Hematopoietic multipotent progenitor cell treated with erythropoietin and hydrocortisone succinate and interleukin-3 and kit ligand, for 4 days (in vitro differentiated cells): ENCODE measurements around the gene PKD2.
"Not testable (repeated sequence)": the region's sequence is repeated elsewhere in the genome, so short reads cannot be mapped to it uniquely, and the experiment has no call there.

Source experiments
- DNase-seq: peaks from one replicate; pipeline ENCODE4 v3.0.0-alpha.2; 2015

The PKD2 gene

DNA sequence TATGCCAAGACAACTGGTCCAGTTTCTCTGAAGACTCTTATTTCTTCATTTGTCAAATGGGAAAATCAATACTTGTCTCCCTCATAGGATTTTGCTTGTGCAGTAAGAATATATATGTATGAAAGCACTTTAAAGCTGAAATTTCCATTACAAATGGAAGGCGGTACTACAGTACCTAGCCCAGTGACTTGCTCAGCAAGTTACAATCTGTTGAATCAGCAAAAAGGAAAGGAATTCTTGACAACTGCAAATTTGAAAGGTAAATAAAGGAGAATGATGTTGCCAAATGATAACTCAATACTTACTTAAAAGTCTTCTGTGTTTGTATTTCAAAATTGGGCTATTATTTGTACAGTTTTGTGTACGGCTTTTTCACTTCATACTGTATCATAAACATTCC lies 71.1 kb downstream of the PKD2 start:
- no peak for DNase-seq

DNA sequence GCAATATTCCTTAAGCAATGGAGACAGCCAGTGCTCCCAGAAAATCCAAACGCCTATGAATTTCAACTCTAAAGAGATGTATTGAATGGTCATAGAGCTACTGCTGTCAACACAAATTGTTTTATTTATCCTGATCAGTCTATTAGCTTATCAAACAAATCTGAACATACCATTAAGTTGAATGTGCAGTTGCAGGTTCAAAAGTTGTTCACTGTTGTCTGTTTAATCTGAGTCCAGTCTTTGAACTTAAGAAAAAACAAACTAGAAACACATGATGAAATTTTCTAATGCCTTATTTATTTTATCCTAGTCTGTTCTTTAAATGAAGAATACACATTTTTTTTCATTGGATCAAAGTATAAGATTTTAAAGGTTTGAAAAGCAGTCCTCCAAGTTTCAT lies 73.2 kb downstream of the PKD2 start:
- DNase-seq: no peak

DNA sequence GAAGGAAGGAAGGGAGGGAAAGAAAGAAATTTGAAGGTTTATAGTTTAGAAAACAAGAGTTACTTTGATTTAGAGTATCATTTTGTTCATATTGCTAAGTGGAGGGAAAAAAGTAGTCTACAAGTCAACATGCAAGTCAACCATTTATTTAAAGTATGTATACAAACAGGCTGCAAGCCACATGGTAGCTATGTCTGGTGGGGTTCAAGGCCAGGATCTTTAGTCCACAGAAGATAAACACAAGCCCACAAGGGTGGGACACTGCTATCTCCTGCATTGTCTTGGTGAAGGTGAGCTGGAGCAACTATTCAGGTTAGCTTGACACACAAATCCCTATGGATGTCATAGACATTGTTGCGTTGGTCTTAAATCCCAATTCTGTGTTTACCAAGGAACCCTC lies 79.6 kb downstream of the PKD2 start:
- DNase-seq: no peak

DNA sequence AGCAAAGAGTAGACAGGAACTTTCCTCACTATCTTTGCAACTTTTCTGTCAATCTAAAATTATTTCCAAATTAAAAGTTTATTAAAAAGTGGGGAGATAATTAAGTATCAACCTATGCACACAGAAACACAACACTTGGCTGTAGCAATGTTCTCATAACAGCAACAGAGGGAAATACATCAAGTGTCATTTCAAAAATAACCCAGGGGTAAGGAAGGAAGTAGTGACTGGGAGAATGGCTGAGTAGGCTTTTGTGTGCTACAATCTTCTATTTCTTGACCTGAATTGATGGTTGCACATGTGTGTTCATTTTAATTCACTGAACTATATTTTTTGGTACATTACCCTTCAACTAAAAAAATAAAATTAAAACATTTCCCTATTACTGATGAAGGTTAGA lies 83.5 kb downstream of the PKD2 start:
- no peak for DNase-seq

DNA sequence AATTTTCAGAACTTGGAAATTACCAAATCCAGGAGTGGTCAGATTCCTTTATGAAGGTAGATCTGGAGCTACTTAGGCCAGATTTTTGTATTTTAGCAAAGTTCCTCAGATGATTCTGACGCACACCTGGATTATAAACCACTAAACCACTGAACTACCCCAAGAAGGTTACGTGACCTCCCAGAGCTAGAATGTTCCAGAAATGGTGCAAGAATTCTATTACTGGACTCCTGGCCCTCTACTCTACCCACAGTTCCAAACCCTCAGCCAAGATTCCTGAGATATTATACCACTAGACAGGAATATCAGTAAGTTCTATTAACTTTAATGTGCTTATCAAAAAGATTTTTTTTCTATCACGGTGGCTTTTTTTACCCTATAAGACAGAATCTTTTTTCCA lies 83.9 kb downstream of the PKD2 start:
- no peak for DNase-seq

DNA sequence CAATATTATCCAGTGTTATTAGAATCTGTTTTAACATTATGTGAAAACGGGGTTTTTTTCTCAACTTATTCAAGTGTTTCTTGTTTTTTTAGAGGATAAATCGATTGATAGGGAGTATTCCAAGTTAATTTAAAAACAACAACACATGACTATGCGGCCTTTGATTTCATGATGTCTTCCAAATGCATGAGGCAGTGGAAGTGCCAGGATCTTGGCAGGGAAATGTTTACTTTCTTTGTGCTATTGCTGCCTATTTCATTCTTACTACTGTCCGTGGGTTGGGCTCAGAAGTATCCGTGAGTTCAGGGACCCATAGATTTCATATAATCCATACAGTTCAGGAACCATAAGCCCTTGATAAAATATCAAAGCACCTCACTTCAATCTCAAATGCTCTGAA lies 86.4 kb downstream of the PKD2 start:
- no peak for DNase-seq

DNA sequence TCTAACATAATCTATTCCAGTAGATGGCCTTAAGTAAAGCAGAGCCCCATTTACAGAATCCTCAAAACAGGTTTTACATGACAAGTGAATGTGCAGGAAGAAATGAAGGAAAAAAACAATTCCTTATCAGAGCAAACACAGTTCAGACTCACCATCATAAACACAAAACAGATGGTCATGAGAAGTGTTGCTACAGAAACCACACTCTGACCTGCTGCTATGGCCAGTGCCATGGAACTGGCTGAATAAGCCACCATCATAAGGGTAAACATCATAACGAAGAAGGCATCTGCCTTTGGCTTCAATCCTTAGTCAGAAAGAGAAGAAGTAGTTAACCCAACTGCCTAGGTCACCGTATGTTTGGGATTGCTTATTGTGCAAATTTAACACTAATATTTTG lies 89.9 kb downstream of the PKD2 start:
- no peak for DNase-seq

DNA sequence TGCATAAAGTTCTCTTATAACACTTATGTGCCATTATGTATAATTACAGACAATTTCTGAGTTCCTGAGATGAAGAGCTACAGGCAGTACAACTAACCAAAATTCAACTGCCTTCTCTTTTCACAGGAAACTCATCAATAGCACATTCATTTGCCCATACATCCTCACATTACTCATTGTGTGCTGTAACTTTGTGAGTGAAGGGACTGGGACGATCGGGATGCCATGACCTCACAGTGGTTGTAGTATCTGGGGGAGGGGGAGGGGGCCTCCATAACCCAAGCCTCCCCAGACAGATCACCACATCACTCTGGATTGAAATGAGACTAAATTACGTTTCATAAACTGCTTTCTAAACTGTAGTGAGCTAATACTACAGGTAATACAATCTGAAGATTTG lies 90.3 kb downstream of the PKD2 start:
- no peak for DNase-seq

DNA sequence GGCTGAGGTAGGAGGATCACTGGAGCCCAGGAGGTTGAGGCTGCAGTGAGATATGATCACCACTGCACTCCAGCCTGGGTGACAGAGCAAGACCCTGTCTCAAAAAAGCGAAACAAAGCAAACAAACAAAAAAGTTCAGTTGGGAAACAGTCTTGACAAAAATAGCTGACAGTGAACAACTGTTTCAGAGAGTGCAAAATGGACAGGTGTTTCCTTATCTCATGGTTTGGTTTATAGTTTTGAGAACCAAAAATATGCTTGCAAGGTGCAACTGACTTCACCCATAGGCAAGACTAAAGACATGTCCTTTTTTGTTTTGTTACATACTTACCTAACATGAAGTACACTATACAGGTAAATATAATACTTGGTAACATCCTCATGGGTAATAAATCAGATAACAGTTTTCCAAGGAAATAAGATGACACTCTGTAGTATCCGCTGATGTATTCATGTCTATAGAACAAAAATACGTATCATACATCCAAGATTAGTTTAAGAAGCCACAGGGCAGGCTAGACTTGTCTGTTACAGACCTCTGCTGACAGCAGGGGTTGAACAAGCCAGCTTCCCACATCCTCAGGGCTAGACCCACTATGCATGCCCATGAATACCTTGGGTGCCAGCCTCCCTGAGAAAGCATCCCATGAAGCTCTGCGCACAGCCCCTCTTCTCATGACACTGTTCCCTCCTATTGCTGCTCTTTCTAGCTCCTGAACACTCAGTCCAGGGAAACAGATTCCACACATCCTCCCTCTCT lies 91.7 kb downstream of the PKD2 start:
- no peak for DNase-seq

DNA sequence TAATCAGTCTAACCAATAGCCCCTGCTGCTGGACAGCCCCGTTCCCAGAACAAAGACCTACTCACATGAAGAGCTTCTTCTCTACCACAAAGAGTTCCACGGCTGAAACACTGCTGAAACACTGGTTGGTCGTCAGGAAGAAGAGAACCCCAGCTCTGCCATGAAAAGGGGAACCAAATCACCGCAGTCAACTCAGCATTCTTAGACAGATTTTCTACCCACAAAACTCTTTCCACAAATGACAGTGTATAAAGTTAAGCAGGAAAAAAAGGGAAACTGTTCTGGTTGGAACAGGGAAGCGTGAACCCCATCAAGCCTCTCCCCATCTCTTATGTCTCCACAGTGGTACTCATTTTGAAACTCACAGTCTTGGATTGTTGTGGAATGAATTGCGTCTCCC lies 93.7 kb downstream of the PKD2 start:
- DNase-seq: peak; percentile 71

DNA sequence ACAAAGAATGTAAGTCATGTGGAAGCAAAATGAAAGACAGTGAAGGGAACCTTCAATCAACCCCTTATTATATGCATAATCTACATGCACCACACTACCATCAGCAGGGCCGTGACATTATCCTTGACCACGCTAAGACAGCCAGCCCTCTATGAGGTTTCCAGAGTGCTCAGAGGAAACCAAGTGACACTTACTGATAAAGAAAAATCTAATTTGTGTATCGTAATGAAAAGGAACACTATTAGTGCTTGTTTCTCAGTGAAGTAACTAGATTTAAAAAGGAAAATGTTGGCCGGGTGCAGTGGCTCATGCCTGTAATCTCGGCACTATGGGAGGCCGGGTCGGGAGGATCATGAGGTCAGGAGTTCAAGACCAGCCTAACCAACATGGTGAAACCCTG lies 94.6 kb downstream of the PKD2 start:
- DNase-seq: peak; percentile 88

DNA sequence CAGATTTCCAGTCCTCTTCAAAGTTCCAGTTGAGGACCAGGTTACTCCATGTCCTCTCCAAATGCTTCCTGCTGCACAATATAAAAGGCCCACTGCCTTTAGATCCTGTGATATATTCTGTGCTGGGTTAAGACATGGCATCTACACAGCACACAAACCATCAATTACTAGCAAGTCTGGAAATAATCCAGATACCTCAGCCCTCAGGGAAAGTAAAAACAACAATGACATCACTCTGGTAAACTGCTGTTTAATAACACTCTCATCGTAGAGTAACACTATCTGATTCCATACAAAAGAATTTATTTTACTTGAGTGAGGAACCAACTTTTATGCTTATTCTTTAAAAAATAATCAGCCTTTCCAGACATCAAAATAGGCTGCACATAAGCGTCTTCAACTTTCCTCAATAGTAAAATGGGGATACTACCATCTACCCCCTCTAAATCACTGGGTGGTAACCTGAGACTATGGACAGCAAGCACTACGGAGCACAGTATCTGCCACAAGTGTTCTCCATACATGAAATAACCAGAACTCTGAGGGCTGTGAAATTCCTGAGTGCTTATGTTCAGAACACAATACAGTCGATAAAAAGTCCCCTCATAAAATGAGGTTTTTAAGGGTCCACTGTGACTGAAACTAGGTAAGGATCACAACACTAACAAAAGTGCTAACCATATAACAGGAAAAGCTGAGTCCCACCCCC lies 97.6 kb downstream of the PKD2 start:
- DNase-seq: no peak

DNA sequence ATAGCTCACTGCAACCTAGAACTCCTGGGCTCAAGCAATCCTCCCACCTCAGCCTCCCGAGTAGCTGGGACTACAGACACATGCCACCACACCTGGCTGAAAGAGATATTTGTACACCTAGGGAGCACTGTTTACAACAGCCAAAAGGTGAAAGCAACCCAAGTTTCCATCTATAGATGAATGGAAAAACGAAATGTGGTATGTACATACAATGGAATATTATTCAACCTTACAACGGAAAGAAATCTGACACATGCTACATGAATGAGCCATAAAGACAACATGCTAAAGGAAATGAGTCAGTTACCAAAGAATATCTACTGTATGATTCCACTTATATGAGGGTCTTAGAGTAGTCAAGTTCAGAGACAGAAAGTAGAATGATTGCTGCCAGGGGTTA lies 98.8 kb downstream of the PKD2 start:
- no peak for DNase-seq

DNA sequence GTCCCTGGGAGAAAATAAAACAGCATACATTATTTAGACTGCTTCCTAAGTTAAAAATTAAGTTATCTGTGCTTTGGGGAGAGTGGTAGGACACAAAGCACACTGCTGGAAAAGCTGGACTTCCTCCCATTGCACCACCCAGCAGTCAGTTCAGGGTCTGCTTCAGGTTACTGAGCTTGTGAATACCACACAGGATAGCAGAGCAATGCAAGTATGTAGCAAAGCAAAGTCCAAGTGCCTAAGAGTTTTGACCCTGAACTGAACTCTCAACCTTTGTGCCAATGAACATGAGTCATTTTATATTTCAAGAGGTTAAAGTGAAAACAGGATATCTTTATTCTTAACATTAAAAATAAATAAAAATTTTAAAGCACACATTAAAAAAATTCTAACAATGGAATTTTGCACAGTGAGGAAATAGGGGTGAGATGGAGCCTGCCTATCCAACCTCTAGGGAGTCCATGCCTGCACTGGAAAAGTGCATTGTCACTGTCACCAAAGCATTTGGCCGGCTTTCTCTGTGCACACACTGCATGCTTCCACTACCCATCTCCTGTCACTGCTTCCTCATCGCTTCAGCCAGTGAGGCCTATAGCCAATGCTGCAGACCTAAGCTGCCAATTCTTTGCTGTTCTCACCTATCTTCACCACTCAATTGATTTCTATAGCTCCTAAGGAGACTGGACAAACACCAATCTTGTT lies 100.1 kb downstream of the PKD2 start:
- DNase-seq: peak; percentile 70

DNA sequence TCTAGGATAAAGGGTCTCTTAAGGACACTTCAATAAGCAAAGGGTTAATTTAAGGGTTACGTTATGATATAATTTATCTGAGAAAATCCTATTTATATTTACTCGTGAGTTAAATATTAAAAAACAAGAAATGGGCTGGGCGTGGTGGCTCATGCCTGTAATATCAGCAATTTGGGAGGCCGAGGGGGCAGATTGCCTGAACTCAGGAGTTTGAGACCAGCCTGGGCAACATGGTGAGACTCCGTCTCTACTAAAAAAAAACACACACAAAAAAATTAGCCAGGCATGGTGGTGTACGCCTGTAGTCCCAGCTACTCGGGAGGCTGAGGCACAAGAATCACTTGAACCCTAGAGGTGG lies 100.7 kb downstream of the PKD2 start:
- DNase-seq: not testable (repeated sequence)

DNA sequence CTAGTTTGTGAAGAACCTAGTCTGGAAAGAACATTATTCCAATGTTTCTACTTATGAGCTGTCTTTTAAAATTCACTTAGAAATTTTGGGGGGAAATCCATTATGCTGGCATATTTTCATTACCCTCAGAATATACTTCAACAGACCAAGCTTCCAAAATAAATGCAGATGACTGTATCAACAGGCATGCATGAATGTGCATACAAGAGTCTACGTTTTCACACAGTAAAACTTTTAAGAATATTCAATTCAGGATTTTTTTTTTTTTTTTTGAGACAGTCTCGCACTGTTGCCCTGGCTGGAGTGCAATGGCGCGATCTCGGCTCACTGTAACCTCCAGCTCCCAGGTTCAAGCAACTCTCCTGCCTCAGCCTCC lies 101.3 kb downstream of the PKD2 start:
- DNase-seq: no peak

DNA sequence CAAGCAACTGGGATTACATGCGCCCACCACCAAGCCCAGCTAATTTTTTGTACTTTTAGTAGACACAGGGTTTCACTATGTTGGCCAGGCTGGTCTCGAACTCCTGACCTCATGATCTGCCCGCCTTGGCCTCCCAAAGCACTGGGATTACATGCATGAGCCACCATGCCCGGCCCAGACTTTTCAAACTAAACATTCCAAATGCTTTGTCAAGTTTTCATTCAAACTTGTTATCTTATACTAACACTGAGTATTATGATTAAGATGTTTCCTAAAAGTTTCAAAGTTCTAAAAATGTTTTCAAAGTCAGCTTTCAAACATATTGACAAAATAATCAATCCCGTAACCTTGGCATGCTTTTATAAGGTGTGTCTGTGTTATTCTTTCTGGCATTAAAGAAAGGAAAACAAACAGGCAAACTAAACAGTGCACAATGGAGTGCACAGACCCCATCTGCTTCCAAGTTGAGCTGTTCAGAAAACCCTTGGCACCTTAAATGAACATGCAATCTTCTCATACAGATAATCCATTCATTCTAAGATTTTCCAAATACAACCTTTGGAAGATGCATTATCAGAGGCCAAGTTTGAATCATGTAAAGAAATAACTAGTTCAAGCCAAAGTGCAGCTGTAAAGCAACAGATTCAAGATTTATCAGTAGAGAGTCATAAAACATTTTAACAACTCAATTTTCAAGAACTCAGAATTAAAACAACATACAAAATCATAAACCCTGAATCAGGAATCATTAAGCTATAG lies 101.9 kb downstream of the PKD2 start:
- no peak for DNase-seq

DNA sequence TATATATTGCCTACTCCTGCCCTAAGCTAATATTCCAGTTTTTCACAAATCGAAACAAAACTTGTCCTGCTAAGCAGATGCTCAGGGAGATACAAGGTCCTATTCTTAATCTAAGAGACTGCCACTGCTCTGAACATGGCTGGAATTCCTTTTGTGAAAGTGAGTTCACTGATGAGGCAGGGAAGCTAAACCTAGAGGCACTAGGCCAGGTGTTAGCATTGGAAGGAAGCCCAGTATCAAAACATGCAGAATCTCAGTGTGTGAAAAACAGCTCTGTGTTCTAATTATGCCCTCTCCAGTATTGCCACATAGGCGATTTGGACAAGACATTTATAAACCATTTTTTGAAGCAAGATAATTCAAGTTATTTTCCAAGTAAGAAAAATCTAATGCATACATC lies 103.4 kb downstream of the PKD2 start:
- DNase-seq: no peak

DNA sequence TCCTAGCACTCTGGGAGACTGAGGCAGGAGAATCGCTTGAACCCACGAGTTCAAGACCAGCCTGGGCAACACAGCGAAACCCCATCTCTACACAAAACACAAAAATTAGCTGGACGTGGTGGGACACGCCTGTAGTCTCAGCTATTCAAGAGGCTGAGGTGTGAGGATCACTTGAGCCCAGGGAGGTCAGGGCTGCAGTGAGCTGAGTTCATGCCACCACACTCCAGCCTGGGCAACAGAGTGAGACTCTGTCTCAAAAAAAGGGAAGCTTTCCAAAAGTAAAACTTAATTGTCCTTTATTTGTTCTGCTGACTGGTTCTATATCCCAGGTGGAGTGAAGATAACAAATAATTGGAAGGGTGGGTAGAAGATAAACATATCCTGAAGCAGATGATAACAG lies 105.4 kb downstream of the PKD2 start:
- DNase-seq: no peak

DNA sequence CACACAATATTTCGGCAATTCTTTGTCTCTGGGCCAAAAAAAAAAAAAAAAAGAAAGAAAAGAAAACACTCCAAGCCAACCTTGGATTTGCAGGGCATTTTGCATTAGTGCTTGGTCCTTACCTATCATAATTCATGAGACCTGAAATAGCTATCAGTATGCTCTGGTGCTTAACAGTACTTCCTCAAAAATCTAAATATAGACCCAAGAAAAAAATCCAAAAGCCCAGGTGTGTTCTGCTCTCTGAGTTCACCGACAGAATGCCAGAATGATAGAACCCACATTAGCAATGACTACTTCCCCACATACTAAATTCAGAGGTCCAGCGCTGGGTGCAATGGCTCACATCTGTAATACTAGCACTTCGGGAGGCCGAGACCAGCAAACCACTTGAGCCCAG lies 108.2 kb downstream of the PKD2 start:
- no peak for DNase-seq

DNA sequence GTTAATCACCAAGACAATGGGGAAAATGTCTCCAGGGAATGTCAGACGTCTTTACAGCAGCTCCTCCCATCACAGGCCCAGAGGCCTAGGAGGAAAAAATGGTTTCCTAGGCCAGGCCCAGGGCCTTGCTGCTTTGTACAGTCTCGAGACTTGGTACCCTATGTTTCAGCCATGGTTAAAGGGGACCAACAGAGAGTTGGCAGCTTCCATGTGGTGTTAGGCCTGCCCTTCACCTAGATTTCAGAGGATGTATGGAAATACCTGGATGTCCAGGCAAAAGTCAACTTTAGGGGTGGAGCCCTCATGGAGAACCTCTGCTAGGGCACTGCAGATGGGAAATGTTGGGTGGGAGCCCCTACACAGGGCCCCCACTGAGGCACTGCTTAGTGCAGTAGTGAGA lies 112.5 kb downstream of the PKD2 start:
- DNase-seq: no peak

DNA sequence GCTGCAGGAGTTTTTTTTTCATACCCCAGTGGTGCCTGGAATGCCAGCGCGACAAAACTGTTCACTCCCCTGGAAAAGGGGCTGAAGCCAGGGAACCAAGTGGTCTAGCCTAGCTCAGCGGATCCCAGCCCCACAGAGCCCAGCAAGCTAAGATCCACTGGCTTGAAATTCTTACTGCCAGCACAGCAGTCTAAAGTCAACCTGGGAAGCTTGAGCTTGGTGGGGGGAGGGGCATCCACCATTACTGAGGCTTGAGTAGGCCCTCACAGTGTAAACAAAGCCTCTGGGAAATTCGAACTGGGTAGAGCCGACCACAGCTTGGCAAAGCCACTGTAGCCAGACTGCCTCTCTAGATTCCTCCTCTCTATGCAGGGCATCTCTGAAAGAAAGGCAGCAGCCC lies 114.8 kb downstream of the PKD2 start:
- DNase-seq: not testable (repeated sequence)
